Hypothalamus (tissue), 51 donors: ENCODE results near the gene PTPN21.

Experiments
- DNase-seq, 51 donors: peaks; one replicate each; lab custom pipeline; 2025; lab: John Stamatoyannopoulos, UW

PTPN21 gene

DNA sequence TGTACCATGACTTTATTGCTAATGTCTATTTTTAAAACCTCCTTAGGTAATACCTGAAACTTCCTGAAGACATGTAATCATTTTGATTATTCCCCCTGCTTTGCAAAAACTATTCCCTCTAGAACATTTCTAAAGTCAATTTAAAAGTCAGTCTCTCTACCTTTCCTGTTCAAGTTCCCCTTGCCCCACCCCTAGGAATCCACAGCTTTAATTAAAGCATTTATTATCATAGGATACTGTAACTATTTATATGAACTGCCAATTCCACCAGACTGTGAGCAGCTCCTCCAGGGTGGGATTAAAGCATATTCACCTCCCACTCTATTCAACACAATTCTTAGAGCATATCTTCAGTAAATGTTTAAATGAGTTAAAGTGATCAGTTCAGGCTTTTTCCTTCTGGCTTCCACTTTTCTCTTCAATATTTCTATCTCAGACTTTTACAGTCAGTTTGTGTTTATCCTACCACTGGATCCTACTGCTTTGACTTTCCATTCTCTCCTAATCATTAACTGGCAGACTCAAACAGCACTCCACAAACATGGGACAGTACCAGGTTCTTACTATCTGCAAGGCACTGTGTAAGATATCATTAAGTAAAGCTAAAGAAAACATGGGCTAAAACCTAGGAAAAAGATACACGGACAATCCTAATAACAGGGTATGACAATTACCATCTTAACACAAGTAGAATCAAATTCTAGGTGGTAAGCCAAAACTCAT lies 39.1 kb downstream of the PTPN21 start:
- no peak for DNase-seq

DNA sequence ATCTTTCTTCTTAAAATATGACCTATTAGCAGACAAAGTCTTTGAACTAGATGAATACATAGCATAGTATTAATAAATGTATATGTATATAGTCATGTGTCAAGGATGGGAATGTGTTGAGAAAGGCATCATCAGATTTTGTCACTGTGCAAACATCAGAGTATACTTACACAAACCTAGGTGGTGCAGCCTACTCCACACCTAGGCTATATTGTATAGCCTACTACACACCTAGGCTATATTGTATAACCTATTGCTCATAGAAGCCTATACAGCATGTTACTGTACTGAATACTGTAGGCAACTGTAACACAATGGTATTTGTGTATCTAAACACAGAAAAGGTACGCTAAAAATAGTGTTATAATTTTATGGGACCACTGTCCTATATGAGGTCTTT lies 47.6 kb downstream of the PTPN21 start:
- DNase-seq = no peak

DNA sequence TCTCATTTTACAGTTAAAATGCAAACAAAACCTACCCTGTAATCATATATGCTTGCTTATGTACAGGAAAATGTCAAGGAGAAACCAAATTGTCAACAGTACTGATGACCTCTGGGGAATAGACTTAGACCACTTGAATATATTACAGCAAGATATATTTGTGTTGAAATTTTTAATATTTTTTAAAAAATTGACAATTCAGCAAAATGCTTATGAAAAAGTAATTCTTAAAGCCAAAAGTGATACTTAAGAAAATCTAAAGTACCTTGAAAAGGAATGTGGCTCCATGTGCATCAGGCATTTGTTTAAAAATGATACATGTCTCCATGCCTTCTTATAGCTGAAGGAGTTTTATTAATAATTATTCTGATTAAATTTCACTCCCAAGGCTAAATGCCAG lies 49.2 kb downstream of the PTPN21 start:
- DNase-seq = no peak

DNA sequence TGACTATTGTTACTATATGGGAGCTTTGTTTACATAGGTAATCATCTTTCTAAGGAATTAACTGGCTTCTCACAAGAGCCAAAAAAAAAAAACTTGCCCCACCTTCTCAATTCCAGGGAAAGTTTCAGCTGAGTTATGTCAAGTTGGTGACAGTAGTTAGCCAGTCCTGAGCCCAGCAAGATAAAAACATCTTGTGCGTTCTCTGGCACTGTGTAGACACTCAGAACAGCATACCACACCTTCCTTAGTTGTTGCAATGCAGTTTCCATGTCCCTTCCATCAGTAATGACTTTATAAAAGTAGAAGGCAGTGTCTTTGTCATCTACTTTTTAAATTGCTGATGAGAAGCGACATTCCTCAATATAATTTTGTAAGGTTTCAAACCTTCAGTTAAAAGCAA lies 50.2 kb downstream of the PTPN21 start:
- no peak for DNase-seq

DNA sequence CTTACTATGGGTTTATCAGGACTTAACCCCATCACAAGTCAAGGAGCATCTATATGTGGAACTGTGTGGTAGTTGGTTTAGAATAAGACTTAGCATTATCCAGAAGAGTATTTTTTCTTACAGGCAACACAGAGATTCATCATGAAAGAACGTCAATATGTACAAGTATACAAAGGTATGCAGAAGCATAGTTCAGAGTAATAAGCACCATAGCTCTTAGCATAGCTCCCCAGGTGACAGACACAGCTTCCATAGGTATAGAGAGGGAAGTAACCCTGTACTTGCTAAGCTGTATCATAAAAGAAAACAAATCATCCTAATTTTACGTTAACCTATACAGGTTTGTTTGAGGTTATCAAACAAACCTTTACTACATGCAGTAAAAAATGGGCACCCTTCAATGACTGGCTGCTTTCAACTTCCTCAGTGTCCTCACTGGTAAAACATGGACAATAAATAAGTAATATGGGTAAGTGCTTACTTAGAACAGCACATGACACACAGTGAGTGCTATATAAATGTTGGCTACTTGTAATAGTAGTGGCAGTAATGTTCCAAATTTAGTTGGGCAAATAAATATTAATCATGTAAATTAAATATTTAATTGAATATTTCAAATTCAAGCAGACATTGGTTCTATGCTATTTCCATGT lies 50.9 kb downstream of the PTPN21 start:
- no peak for DNase-seq

DNA sequence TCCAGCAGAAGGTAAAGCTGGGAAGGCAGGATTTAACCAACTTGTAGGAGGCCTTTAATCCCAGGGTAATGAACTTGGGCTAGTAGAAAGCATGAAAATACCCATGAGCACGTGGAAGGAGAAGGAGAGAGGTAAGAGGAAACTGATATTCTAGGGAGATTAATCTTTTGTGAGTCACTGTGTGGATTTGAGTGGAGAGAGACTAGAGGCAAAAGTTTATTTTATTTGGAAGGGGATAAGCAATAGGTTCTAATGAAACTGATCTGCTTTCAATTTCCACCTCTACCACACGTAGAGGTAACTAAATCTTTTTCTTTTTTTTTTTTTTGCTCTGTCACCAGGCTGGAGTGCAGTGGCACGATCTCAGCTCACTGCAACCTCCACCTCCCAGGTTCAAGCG lies 52.1 kb downstream of the PTPN21 start:
- no peak for DNase-seq

DNA sequence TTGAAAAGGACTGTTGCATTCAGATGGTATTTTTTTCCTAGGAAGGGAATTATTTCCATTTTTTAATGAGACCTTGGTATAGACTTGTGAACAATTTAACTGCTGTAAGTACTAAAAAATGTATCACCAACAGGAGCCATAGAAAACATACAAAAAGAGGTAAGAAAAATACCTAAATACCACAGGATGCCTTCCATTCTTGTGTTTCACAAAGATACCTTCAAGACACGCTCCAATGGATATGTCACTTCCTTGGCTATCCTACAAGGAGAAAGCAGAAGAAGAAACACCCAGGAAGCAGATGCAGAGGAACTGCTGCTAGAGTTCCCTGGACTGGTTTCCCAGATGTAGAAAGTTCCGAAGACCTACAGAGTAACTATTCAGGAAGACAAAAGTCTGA lies 54.2 kb downstream of the PTPN21 start:
- no peak for DNase-seq

DNA sequence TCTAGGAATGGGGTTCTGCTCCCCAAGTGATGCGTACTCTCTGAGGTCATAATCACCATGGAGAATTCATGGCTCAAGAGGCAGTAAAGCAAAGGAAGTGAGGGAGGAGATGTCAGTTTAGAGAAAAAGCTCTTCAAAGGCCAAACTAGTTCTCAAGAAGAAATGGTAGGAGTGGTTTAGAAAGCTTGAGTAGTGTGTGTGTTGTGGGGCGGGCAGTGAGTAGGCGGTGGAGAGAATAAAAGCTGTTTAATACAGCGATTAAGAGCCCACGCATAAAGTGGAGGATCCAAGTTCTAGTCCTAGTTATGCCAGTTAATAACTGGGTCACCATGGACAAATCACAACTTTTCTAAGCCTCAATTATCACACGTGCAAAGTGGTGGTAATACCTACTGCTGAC lies 55.6 kb downstream of the PTPN21 start:
- no peak for DNase-seq

DNA sequence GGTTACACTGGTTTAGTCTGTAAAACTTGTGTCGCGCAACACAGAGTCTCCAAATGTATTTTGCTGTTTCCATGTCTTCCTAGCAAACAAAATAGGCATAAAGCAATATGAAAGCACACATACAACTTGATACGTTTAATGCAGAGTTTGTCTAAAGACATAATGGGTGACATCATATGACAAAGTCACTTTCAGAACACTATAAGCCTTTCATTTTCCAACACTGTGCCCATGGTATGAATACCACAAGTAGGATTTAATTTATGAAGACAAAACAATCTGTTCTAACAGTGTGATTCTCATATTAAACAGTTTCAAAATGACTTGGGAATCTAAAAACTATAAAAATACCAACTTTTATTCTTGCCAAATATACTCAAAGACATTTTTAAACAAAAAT lies 58.4 kb downstream of the PTPN21 start:
- peak in 1 of 51 donors; percentile 5 for DNase-seq

DNA sequence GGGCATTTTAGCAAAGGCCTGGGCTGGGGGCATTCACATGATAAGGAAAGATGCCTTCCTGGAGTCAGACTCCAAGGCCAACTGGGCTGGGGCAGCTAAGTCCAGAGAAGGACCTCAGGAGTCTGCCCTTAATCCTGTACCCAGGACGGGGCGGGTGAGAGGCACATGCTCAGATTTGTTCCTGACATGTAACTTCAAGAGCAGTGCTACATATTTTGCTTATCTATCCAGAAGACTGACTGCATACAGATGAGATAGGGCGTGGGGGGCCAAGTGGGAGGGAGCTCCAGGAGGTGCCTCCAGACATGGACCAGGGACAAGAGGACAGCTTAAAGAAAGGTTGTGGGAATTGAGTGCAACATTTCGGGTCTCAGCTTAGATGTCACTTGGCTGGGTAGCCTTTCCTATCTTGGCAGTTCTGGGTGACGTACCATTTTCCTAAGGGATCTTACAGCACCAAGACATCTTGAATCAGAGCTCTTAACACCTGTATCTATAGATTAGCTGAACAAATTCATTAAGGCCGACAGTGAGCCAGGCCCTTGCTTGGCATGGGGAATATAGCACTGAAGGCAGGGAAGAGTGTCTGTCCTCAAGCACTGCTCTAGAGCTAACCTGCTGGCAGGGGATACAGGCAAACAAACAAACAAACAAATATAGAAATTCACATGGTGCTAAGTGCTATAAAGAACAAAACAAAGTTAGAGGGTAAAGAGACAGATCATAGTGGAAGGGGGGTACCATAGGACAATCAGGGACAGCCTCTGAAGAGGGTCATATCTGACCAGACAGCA lies 61.2 kb downstream of the PTPN21 start:
- no peak for DNase-seq

DNA sequence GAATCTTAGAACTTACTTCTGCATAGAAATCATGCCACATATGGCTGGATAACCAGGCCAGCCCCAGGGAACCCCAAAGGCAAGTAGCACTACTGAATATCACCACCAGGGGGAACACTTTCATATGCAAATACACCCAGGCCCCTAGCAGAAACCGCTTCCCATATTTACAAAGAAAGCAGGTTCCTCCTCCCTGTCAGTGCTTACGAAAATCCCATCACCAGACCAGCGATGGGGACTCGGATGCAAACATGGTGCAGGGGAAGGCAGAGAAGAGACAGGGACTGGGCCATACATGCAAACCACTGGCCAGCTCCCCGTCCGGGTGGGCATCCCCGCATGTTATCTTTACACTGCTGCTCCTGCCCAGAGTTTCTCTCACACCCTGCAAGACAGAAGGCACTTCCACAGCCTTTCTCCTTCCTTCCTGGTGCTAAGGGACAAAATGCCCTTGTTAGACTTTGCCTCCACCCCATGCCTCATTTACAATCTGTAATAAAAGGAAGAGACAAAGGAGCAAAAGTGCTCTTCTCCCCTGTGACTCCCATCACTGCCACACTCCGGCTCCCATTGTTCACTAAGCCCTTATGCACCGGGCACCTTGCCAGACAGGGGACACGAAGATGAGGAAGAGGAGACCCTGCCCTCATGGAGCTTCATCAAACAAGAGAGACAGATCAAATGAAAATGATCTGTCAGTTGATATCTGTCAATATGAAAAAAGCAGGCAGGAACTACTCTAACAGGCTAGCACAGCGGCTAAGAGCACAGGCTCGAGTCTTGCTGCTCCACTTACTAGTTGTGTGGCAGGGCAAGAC lies 62.3 kb downstream of the PTPN21 start:
- DNase-seq = peak in 36 of 51 donors; percentile 4 to 77 (median 30)

DNA sequence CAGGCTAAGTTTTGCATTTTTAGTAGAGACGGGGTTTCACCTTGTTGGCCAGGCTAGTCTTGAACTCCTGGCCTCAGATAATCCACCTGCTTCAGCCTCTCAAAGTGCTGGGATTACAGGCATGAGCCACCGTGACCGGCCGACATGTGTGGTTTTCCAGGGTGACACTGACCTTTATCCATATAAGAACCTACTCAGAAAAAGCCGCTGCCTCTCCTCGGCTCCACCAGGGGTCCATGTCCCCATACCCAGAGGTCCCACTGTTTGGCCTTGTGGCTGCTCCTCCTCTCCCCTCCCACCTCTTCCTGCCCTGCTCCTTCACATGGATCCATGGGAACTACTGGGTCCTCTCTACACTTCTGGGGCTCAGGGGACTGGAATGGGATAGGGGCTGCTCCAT lies 64.6 kb downstream of the PTPN21 start:
- no peak for DNase-seq

DNA sequence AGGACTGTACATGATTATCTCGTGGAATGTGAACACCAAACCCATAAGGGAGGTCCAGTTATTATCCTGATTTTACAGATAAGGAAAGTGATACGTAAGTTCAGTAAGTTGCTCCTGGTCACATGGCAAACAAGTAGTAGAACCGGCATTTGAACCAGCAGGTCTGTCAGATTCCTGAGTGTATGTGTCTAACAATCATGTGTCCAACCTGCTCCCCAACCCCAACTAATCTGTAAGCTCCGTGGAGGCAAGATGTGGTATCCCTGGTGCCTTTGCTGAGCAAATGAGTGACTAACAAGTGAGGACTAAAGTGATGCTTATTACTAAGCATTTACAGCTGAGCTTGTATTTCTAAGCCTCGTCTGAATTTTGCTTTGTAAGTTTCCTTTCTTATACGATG lies 65.9 kb downstream of the PTPN21 start:
- no peak for DNase-seq

DNA sequence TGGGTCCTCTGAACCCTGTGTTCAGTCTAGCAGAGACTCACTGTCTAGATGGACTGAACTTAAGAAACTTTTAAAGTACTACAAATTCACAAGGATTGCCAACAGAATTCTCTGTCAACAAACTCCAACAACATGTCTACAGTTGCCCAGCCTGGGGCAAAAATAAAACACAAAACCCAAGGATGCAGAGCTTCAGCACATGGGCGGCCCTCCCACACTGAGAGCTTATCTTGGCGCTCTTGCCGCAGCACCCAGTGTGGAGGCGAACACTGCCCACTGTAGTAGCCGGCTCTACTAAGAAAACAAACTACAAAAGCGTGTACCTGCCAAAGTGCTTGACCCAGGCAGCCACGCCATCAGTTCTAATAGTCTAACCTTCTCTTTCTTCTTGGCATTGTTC lies 66.7 kb downstream of the PTPN21 start:
- no peak for DNase-seq

DNA sequence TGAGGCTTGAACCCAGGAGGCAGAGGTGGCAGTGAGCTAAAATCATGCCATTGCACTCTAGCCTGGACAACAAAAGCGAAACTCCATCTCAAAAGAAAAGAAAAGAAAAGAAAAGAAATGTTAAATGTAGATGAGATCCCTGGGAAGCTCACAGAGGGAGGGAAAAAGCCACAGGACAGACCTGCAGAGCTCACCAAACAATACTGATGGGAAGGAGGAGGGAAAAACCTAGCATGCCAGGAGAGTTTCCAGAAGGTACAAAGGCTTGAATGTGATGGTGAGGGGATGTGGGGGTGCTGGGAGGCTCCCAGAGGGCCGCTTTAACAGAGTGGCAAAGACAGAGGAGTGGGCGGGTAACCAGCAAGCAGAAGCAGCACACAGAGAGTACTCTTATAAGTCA lies 72.3 kb downstream of the PTPN21 start:
- DNase-seq = no peak

DNA sequence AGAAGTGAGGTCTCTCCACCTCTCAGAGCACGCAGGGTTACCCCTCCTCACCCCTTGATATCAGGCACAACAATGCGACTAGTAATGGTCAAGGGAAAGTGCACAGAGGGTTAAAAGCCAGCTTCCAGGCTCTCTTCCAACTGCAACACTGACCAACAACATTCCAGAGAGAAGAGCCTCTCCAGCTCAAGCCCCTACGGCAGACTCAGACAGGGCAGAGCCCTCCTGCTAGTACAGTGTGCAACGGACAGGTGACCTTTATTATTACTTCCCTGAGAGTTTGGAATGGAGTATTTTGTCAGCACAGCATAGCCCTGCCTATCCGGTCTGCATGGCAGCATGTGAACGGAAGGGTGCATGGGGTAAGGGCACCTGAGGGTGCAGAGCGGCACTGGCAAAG lies 73.0 kb downstream of the PTPN21 start:
- DNase-seq = no peak

DNA sequence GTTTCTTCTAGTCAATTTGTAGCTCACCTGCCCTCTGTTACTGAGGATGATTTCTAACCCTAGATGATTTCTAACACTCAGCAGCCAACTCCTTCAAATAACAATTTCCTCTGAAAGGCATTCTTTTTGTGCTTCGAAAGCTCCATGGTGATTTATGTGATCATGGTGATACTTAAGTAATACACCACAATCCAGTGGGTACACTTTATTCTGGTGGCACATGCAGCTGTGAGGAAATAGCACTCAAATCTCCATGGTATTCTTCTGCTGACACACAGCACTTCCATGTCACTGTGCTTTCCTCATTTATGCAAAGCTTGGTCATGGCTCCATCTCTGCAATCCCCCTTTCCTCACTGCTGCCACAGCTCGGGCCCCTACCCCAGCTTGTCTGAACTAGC lies 73.7 kb downstream of the PTPN21 start:
- no peak for DNase-seq

DNA sequence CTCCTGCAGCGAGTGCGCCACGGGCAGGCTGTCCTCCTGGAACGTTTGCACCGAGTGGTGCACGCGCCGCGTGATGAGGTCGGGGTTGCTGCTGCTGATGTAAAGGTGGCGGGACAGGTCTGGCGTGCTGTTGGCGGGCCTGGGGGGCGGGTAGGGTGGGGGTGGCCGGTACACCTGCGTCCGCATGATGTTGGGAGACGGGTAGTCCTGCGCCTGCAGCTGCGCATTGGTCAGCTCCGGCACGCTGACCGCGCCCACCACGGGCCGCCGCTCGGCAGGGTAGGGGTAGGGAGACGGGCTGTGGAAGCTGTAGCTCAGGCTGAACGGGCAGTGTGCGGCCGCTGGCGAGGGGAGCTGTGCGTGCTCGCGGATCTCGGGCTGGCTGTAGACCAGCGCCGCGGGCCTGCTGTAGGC lies 75.2 kb downstream of the PTPN21 start:
- no peak for DNase-seq

DNA sequence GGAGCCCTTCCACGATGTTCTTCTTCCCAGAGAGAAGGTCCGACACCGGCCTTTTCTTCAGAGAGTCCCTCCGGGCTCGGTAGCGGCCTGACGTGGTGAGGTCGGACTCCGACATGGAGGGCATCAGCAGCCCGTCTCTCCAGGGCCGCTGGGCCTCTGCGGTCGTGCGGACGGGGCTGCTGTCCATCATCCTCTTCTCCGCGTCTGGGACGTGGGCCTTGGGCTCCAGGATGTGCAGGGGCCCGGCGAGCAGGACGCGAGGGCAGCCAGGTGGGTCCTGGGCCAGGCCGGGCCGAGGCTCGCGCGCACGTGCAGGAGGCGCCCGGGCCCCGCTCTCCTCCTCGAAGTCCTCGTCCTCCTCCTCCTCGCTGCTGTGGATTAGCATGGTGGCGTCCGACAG lies 75.9 kb downstream of the PTPN21 start:
- DNase-seq = no peak

DNA sequence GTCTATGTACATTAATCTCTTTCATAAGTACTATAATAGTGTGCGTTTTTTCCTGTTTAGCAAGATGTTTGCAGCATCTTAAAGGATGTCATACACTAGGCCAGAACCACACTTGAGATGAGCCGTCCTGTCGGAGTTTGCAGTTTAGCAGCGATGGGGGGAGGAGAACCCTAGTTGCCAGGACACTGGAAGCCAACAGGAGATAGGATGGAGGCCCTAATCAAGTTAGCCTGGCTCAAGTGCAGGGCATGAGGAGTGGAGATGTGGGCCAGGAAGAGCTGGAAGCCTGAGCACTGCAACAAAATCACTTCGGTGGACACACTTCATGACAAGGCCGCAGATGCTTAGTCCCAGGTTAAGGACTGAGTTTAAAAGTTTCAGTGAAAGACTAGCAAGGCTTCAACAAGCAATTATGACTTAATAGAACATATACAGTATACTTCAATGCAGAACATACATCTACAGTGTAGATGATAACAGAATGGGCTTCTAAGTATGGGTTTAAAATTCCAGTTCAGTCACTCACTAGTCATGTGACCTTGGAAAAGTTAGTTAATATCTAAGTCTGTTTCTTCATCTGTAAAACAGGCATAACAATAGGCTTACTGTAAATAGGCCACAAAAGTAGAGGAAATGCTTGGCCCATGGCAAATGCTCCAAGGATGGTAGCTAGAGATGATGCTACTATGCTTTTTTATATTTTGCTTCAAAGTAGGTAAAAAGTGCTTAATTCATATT lies 77.1 kb downstream of the PTPN21 start:
- DNase-seq = no peak
